Measurements from ENCODE around the gene PBXIP1.

GRCh38 chr1:154974808-154975408 lies 19.0 kb upstream of the PBXIP1 start:
- TF ChIP-seq, protein P1, sequence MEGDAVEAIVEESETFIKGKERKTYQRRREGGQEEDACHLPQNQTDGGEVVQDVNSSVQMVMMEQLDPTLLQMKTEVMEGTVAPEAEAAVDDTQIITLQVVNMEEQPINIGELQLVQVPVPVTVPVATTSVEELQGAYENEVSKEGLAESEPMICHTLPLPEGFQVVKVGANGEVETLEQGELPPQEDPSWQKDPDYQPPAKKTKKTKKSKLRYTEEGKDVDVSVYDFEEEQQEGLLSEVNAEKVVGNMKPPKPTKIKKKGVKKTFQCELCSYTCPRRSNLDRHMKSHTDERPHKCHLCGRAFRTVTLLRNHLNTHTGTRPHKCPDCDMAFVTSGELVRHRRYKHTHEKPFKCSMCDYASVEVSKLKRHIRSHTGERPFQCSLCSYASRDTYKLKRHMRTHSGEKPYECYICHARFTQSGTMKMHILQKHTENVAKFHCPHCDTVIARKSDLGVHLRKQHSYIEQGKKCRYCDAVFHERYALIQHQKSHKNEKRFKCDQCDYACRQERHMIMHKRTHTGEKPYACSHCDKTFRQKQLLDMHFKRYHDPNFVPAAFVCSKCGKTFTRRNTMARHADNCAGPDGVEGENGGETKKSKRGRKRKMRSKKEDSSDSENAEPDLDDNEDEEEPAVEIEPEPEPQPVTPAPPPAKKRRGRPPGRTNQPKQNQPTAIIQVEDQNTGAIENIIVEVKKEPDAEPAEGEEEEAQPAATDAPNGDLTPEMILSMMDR (IDR thresholded peaks at IDR 0.05) = peak in 1 of 5 experiments; percentile 33
- peak in 1 of 2 donors; percentile 87 for TF ChIP-seq EP300 (IDR thresholded peaks at IDR 0.05)
- TF ChIP-seq POLR2A (IDR thresholded peaks at IDR 0.05) = peak; percentile 35 to 86
